ENCODE measurements around the gene SMIM3.

- TF ChIP-seq EZH2 (IDR thresholded peaks at IDR 0.05; ENCODE audit: low read depth, unreplicated experiment), result no peak
- no peak for TF ChIP-seq CTCF (conservative IDR thresholded peaks at IDR 0.05; ENCODE audit: low read depth in 2 of 2)
- no peak for TF ChIP-seq JUNB (IDR thresholded peaks at IDR 0.05; ENCODE audit: unreplicated experiment)
- TF ChIP-seq POLR2AphosphoS5 (IDR thresholded peaks at IDR 0.05; ENCODE audit: low read depth), result no peak
- no peak for TF ChIP-seq CREB1 (CRISPR knock-in tag; IDR thresholded peaks at IDR 0.05; ENCODE audit: low read depth)
Measured at GRCh38 chr5:150804388-150804787, 25.8 kb downstream of the SMIM3 start.

Measured in GM23338 (cell line).